Thyroid gland (tissue), 4 donors: ENCODE data around the gene PNLIPRP1.

ENCODE experiments used
- CTCF ChIP-seq, 6 experiments: fragments of 200-600 bp in 3 of 6; fragments of 450-650 bp in 3 of 6; sonication (generic) in 3 of 6; IDR thresholded peaks; one replicate each; pipeline ENCODE4 v1.5.1; 2016 to 2019; ENCODE audit warnings: antibody characterized with exemption in 6 of 6, mild to moderate bottlenecking in 2 of 6, inconsistent platforms in 1 of 6, moderate library complexity in 1 of 6
- POLR2A ChIP-seq, 2 donors: fragments of 450-650 bp; IDR thresholded peaks; one replicate each; pipeline ENCODE4 v1.6.1; 2017; ENCODE audit warnings: antibody characterized with exemption in 2 of 2, mild to moderate bottlenecking in 2 of 2, moderate library complexity in 1 of 2

DNA sequence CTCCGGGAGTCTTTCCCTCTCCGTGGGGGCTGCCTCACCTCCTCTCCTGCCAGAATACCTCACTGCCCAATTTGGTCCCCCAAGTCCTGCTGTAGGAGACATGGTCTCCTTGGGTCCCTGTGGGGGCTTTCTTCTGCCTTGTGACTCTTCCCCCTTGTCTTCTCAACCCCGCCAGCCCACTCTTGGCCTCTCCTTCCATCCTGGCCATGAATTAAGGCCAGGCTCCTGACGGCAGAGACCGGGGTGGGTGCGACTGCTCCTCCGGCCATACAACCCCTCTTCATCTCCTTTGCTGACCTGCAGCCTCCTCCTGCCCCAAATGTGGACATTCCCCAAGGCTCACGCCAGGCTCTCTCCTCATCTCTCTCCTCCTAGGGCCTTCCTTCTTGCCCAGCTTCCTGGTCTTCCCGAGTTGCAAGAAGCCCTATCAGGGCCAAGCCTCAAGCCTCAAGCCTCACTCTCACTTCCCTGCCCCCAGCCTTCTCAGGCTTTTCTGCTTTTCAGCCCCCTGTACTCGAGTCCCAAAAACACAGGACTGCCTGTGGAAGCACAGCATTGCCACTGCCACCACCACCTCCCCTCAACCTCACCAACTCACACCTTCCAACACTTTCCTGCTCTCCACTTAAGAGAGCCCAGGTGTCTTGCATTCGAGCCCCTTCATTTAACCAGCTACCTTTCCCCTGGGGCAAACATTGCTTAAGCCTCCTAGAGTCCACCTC is 31.3 kb downstream of the PNLIPRP1 start:
- no peak for TF ChIP-seq CTCF (IDR thresholded peaks at IDR 0.05)
- no peak for TF ChIP-seq POLR2A (IDR thresholded peaks at IDR 0.05)
